ENCODE results near the gene LRRTM4. TPM values are rescaled to one million over a fixed set of nuclear protein-coding genes. Genes with fewer than 3 reads are reported as not detected.

Gene LRRTM4
- total RNA-seq, 1 experiment from 2014 or later, result not detected

GRCh38 chr2:77566131-77566530, 44.0 kb upstream of the LRRTM4 start:
- H3K9me3 Mint-ChIP-seq (ENCODE audit: unreplicated experiment), result no peaks in the 10 kb centered on the region
- no peaks in the 10 kb centered on the region for H3K4me1 Mint-ChIP-seq (ENCODE audit: insufficient read depth, unreplicated experiment)
- no TSS peak for BruUV-seq (replicated peaks)
- DNase-seq (ENCODE audit: unreplicated experiment), result no peak
- H3K36me3 Mint-ChIP-seq (ENCODE audit: insufficient read depth, unreplicated experiment), result no peaks in the 10 kb centered on the region
- H3K27me3 Mint-ChIP-seq (ENCODE audit: insufficient read depth, unreplicated experiment), result no peaks in the 10 kb centered on the region
- ChIA-PET CTCF (interaction anchor here (1.1 kb wide), 1 partner anchor 10 kb away, joined by 3 read pairs; no protein-coding TSS in a partner anchor), POLR2A (no interaction called here)
- intact Hi-C loops (cut with micrococcal nuclease), result no loop called here
- TF ChIP-seq CTCF (IDR thresholded peaks at IDR 0.05; ENCODE audit: unreplicated experiment), result no peak
- no peak overlapping the region for H3K27ac Mint-ChIP-seq (ENCODE audit: low read depth, unreplicated experiment)
- H3K4me3 Mint-ChIP-seq (ENCODE audit: unreplicated experiment), result no peak overlapping the region

GRCh38 chr2:77552956-77553355, 30.8 kb upstream of the LRRTM4 start:
- H3K4me3 Mint-ChIP-seq (ENCODE audit: unreplicated experiment), result no peak overlapping the region
- H3K27ac Mint-ChIP-seq (ENCODE audit: low read depth, unreplicated experiment), result no peak overlapping the region
- H3K4me1 Mint-ChIP-seq (ENCODE audit: insufficient read depth, unreplicated experiment), result no peaks in the 10 kb centered on the region
- BruUV-seq (replicated peaks), result no TSS peak
- H3K27me3 Mint-ChIP-seq (ENCODE audit: insufficient read depth, unreplicated experiment), result no peaks in the 10 kb centered on the region
- intact Hi-C loops (cut with micrococcal nuclease), result no loop called here
- H3K36me3 Mint-ChIP-seq (ENCODE audit: insufficient read depth, unreplicated experiment), result no peaks in the 10 kb centered on the region
- TF ChIP-seq CTCF (IDR thresholded peaks at IDR 0.05; ENCODE audit: unreplicated experiment), result no peak
- no peak for DNase-seq (ENCODE audit: unreplicated experiment)
- ChIA-PET CTCF (no interaction called here), POLR2A (no interaction called here)
- H3K9me3 Mint-ChIP-seq (ENCODE audit: unreplicated experiment), result peaks cover 9% of the 10 kb centered on the region

GRCh38 chr2:77538031-77538430, 15.9 kb upstream of the LRRTM4 start:
- CTCF ChIA-PET, result no interaction called here
- POLR2A ChIA-PET, result no interaction called here
- DNase-seq (ENCODE audit: unreplicated experiment), result no peak
- Mint-ChIP-seq H3K4me3 (ENCODE audit: unreplicated experiment) (no peak overlapping the region), H3K4me1 (ENCODE audit: insufficient read depth, unreplicated experiment) (no peaks in the 10 kb centered on the region), H3K36me3 (ENCODE audit: insufficient read depth, unreplicated experiment) (no peaks in the 10 kb centered on the region), H3K27ac (ENCODE audit: low read depth, unreplicated experiment) (no peak overlapping the region), H3K9me3 (ENCODE audit: unreplicated experiment) (no peaks in the 10 kb centered on the region), H3K27me3 (ENCODE audit: insufficient read depth, unreplicated experiment) (no peaks in the 10 kb centered on the region)
- TF ChIP-seq CTCF (IDR thresholded peaks at IDR 0.05; ENCODE audit: unreplicated experiment), result no peak
- intact Hi-C loops (cut with micrococcal nuclease), result no loop called here
- BruUV-seq (replicated peaks), result no TSS peak

GRCh38 chr2:77522888-77523287, 712 bp upstream of the LRRTM4 start:
- H3K36me3 Mint-ChIP-seq (ENCODE audit: insufficient read depth, unreplicated experiment), result peaks cover 1% of the 10 kb centered on the region
- BruUV-seq (replicated peaks), result no TSS peak
- POLR2A ChIA-PET, result no interaction called here

More at GRCh38 chr2:77522888-77523287, 712 bp upstream of the LRRTM4 start:
- peaks cover 34% of the 10 kb centered on the region for H3K27me3 Mint-ChIP-seq (ENCODE audit: insufficient read depth, unreplicated experiment)
- no peak for DNase-seq (ENCODE audit: unreplicated experiment)
- no peaks in the 10 kb centered on the region for H3K9me3 Mint-ChIP-seq (ENCODE audit: unreplicated experiment)
- no peak overlapping the region for H3K4me3 Mint-ChIP-seq (ENCODE audit: unreplicated experiment)
- no peak overlapping the region for H3K27ac Mint-ChIP-seq (ENCODE audit: low read depth, unreplicated experiment)
- H3K4me1 Mint-ChIP-seq (ENCODE audit: insufficient read depth, unreplicated experiment), result no peaks in the 10 kb centered on the region
- intact Hi-C loops (cut with micrococcal nuclease), result loop anchor here (5.0 kb wide), 1 partner anchor 571 kb away; no protein-coding TSS in a partner anchor
- no peak for TF ChIP-seq CTCF (IDR thresholded peaks at IDR 0.05; ENCODE audit: unreplicated experiment)
- CTCF ChIA-PET, result no interaction called here
